HG02763 (cell line): Measurements from ENCODE around the gene NRROS.
"Not testable (repeated sequence)": the region's sequence is repeated elsewhere in the genome, so short reads cannot be mapped to it uniquely, and the experiment has no call there.

Experiments used
- ATAC-seq: cut with Tn5 transposase; IDR thresholded peaks from one replicate; pipeline ENCODE4 v1.9.1; 2021; ENCODE audit warnings: mild to moderate bottlenecking, moderate library complexity; ENCODE audit not compliant: unreplicated experiment

Gene NRROS

DNA sequence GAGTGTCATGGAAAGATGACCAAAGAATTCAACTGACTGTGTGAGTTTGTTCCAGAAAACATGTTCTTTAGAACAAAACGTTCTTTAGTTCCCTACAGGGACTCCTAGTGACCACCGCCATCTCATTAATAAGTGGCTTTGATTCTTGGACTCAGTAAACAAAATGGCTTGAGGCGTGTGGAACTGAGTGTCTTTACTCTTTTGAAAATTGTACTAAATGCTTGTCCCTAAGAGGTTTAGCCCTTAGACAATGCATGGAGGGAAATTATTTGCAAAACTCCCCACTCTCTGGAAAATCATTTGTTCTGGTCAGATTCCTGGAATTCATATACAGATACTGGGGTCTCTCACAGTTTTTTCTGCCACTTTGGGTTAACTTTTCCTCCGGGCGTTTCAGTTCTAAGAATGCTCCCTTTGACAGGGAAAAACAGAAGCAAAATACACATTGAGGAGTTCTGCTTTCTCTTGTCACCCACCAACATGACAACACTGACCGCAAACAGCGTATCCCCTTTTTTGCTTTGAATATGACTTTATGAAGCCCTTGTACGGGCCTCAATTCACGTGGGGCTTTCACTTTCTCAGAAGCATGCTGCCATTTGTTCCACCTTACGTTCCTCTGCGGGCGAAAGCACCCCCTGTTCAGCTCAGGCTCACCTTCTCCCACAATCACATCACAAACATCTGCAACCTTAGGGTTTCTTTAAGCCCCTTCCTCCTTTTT, 15.3 kb upstream of the NRROS start:
- ATAC-seq, result no peak

DNA sequence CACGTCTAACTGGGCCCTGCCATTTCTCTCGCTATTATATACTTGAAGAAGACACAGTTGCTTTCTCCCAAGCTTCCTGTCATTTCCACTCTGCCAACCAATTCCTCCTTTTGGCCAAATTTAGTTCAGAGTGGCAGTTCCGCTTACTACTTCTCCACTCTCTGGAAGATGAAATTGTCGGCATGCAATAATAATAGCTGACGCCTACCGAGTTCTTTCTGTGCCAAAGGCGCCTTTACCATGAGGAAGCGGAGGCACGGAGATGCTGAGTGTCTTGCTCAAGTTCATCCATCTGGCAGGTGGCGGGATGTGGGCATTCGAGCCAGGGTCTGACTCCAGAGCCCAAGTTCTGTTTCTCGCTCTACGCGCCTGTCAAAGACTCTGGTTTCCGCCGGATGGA, 14.6 kb upstream of the NRROS start:
- no peak for ATAC-seq

DNA sequence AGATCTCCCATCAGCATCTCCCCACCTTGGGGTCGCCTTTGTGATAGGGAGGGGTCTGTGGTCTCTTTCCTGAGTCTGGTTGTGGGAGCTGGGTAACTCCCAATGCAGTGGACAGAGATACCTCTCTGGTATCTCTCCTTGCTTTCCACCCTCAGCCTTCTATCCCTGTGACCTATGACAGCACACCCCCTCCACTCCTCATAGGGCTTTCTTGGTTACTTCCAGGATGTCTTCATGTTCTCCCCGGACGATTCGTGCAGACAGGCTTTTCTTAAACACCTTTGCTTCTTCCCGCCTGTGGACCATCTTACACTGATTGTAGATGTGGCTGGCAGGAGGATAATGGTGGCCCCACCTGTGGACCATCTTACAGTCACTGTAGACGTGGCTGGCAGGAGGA, 14.2 kb upstream of the NRROS start:
- no peak for ATAC-seq

DNA sequence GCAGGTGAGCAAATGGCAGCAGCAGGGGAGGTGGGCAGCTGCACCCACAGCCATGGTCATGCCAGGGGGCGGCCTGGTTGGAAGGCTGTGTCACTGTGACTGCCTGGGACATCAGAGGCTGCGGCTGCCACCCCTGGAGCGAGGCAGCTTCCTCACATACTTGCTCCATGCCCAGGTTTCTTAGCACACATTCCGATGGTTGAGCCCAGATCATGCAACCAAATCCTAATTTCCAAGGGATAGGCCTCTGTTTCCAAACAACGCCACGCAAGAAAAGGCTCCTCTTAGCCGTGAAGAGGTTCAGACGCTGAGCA, 11.6 kb upstream of the NRROS start:
- no peak for ATAC-seq

DNA sequence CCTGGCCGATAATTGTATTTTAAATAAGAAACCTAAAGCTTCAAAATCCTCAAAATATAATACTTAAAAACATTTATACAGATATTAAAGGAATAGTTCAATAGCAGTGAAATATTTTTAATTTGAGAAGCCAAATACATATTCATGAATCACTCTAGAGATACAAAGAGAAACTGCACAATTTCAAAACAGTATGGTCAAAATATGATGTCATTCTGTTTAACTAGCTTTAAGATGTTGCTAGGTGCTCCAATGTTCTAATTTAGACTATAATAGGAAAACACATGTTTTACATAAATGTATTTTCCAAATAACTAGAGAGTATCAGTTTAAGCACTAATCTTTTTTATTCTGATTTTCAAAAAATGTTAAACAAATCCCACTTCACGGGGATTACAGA, 10.3 kb upstream of the NRROS start:
- no peak for ATAC-seq

DNA sequence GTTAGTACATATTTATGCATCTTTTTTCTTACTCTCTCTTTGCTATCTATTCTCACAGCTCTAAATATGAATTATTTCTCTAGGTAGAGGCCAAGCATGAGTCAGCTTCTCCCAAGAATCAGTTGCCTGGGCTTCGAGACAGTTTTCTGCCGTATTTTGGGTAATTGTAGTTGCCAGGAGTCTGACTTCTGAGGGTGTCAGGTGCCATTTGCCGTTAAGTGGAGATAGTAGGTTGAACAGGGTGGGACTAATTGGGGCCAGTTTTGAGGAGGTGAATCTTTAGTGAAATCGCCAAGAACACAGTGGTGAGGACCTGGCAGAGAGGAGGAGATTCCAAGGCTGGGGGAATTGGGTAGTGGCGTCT, 7.8 kb upstream of the NRROS start:
- ATAC-seq, result no peak

DNA sequence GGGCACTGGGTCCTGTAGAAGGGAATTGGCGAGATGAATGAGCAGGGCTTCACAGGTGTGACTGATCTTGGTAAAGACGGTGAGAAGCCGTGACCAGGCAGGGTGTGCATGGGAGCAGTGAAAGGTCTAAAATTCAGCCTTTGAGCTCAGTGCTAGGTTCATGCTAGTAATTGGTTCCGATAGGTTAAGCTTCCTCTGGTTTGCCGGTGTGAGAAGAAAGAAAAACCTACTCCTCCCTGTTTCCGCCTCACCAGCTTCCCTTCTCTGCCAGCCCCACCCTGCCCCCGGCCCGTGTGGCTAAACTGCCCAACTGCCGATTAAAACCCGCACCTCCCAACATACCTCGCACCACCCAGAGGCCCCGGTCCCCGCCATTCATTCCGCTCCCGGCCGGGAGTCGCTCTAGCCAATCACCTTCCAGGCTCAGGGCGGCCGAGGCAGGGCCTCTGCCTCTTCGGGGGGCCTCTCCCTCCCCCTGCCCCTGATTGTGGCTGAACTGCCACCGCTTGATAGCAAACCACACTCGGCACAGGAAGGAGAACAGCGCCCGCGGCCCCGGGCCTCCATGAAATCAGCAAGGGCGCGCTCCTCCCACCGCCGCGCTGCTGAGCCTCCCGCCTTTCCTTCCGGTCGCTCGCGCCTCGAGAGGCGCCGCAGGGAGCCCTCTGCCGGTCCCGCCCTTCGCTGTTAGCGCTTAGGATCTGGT, 7.3 kb upstream of the NRROS start:
- ATAC-seq, result peak; percentile 76

DNA sequence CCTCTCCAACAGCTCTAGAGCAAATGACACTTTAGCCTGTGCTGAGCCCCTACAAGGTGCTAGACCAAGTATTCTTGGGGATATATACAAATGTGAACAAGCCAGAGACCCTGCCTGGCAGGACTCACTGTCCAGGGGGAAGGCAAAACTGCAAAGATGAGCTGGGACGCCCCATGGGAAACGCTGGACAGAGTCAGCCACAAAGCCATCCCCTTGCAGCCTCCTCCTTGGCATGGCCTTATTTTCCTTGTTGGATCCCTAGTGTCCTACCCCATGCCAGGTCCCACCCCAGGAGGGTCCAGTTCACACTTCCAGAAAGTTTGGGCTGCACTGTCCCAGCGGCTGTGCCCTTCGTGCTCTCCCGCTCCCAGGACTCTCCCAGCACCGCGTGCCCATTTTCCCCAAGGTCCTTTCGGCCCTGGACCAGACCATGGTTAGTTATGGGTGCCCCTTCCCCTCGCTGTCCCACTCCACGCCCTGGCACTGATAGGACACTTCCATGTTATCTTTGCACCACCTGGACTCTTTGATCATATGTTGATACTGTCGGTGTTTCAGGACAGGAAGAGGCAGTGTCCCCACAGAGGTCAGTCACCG, 5.8 kb upstream of the NRROS start:
- ATAC-seq, result no peak

DNA sequence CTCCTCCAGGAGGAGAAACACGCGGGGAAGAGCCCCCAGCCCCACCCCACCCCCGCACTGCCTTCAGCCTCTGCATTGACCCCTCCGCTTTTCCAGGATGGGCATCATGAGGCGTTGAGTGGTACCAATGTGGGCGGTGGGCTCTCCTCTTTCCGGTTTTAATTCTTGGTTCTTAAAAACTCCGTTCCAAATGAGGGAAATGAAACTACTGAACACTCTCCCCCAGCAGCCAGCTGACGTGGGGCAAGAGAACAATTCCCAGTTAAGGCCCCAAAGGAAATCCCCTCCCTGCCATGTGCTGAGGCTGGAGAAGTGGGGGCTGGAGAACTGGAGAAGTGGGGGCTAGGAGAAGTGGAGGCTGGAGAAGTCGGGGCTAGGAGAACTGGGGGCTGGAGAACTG, 5.3 kb upstream of the NRROS start:
- no peak for ATAC-seq

DNA sequence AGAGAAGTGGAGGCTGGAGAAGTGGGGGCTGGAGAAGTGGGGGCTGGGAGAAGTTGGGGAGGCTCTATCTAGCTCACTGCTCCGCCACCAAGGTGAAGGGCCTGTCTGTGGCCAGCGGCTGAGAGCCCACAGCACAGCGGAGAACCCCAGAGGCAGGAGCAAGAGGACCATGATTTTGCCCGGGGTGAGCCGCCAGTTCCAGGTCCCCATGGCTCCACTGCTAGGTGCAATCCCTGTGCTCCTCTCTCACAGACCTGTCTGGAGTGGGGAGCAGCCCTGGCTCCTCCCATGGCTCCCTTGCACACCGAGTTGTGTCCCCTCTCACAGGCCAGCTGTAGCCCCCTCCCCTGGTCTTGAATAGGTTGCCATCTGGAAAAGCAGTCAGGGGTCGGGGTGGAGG, 4.7 kb upstream of the NRROS start:
- no peak for ATAC-seq

DNA sequence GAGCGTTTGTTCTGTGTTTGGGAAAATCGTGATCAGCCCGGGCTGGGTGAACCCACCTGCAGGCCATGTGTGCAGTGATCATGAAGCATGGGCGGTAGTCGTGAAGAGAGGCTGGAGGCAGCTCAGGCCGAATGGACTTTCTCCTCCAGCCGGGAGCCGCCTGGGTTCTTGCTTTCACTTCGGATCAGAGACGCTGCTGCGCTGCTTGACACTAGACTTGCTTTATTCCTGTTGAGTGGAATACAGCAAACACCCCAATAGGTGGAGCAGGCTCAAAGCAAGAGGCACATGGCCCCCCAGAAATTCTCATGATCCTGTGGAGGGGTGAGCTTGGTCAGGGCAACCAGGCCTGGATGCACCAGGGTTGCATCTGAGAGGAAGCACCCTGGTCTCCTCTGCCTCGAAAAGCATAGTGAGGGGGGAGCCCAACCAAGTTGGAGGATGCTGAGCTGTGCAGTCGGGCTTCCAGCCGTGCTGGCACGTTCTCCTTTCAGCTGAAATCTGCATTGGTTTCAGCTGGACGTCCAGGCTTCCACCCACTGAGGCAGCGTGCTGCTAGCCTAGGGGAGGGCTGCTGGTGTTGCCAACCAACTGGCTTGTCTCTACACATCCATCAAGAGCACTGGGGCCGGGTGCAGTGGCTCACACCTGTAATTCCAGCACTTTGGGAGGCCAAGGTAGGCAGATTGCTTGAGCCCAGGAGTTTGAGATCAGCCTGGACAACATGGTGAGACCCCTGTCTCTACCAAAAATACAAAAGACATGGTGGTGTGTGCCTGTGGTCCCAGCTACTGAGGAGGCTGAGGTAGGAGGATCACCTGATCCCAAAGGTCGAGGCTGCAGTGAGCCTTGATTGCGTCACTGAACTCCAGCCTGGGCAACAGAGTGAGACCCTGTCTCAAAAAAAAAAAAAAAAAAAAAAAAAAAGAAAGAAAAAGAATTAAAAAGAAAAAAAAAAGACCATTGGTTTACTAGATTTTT, 2.8 kb upstream of the NRROS start:
- no peak for ATAC-seq

DNA sequence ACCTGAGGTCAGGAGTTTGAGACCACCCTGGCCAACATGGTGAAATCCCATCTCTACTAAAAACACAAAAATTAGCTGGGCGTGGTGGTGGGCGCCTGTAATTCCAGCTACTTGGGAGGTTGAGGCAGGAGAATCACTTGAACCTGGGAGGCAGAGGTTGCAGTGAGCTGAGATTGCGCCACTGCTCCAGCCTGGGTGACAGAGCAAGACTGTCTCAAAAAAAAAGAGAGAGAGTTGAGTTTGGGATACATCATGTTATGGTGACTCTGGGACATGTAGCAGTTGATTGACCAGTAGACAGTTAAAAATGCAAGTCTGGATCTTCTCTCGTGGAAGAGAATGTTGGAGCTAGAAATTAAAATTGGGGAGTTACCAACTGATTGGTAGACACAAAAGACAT, 1.6 kb upstream of the NRROS start:
- ATAC-seq, result not testable (repeated sequence)

DNA sequence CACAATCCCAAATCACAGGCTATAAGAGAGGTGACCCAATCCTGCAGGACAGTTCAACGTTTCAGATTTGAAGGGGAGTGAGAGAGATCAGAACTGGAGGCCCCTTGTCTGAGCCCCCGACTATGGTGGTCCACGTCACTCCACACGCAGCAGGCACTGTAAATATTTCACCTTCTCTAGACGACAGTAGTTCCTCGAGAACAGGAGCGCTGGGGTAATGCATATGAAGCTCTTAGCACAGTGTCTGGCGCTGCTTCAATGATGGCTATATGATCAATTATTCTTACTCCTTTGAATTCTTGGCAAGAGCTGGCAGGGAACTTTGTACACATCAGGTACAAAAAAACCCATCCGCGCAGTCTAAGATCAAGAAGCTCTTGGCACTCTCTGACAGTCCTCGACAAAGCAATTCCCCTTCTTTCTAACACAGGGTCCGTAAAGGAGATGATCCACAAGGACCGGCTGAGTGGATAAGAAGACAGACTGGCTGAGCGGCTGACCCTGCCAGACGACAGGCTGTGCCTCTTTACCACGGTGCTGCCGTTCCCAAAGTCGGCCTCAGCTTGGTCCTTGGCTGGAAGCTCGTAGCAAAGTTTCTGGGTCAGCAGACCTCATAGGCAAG, 522 bp upstream of the NRROS start:
- ATAC-seq, result no peak

DNA sequence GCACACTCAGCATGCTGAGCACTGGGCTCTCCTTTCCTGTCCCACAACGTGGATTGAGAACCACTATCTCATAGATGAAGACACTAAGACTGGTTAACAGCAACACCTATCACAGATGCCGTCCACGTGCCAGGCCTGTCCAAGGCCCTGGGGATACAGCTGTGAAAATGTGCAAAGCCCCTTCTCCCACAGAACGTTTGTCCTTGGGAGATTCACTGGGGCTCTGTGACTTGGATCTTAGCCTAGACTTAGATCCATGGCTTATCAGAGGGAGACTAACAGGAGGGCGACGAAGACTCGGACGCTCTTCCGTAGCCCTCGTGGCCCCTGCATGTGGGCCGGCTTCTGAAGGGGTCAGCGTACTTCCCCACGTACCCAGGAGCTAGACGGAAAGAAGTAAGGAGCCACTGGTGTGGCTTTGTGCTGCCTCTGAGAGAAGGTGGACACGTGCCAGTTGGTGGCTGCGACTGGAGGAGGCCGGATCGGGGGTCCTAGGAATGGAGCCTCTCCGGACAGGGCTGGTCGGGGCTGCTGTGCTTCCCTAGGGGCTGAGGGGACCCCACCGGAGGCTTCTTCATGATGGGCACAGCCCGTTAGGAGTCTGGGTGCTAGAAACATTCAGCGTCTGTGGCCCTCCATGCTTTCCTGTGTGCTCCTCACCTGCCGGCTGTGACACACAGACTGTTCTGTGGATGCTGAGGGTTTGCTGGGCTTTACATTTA, 964 bp downstream of the NRROS start:
- ATAC-seq, result no peak

DNA sequence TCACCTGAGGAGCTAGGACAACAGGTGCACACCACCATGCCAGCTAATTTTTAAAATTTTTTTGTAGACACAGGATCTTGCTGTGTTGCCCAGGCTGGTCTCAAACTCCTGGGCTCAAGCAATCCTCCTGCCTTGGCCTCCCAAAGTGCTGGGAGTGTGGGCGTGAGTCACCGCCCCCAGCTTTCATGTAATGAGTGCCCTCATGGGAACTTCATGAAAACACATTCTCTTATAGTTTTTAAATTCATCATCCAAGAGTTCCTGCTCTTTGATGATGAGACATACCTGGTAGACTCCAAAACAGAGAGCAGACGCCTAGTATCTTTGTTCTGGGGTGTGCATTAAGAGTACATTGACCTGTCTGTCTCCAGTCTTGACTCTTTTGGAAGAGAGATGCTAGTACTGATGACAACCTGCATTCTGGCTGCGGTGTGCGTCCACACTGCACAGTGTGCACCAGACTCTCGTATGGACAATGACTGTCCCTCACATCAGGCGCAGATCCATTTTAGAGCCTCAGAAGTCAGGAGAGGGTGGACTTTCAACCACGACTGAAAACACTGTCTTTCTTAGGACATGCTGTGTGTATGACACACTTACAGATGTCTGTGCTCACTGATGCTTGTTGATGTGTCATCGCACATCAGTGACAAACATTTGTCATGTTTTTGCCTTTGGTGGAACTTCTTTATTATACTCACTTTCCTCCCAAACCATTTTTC, 2.0 kb downstream of the NRROS start:
- no peak for ATAC-seq

DNA sequence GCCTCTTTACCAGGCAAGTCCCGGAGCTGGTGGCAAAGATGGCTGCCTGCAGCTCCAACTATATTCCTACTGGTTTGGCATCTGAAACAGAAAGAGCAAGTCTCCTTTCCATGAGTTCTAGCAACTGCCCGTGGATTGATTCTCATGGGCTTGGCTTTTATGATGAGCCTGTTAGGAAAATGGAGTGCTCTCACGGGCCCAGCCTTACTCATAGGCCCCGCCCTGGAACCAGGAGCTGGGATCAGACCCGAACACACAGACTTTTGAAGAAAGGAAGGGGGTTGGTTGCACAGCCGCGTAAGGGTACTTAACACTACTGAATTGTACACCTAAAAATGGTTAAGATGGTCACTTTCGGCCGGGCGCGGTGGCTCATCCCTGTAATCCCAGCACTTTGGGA, 2.9 kb downstream of the NRROS start:
- no peak for ATAC-seq

DNA sequence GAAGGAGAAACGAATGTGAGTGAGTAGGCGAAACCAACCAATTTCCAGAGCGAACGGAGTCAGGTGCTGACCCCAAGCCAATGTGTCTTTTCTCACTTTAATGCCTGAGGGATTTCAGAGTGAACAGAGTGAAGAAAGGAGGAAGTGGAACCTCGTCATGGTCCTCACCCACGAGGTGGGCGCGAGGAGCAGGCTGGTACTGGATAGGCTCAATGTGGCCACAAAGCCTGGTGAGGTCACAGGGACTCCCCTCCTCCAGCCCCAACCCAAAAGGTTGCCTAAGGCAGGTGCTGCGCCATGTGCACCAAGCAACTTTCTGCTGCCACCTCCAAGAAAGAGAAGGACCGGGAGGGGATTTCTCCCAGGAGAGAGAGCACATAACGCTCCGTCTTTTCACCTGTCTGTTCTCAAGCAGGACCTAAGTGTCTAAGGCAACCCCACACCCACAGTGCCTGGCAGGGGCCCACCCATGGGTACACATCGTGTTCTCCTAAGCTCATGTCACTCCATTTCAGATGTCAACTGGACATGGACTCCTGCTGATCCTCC, 3.8 kb downstream of the NRROS start:
- ATAC-seq, result peak; percentile 70

DNA sequence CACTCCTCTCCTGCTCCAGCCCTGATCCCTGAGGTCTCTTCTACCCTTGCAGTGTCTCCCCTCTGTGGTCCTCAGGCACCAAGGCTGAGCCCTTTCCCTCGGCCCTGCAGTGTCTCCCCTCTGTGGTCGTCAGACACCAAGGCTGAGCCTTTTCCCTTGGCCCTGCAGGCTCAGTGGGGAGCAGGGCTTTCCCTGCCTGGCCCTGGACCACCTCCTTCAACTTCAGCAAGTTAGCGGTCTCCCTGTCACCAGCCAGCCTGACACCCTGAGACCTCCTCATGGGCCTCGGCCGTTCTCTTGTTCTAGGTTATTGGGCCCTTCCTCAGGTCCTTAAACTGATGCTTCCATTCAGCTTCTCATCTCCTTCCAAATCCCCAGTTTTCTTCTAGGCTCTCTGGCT, 4.3 kb downstream of the NRROS start:
- no peak for ATAC-seq

DNA sequence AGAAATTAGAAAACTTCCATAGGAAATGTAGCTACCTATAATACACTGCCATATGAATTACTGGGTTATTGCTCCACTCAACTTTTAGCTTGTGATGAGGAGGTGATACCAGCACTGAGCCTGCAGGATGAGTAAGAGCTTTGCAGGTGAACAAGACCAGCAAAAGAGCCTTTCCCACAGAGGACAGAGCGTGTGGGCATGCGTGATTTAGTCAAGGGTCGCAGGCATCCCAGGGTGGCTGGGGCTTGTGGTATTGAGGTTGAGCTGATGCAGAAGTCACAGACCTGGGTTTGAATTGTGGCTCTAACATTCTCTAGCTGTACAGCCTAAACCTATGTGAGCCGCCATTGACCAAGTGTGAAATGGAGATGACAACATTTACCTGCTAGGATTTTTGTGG, 5.6 kb downstream of the NRROS start:
- ATAC-seq, result no peak
